AG04450 (cell line): Measurements from ENCODE around the gene MGRN1. TPM values are rescaled to one million over a fixed set of nuclear protein-coding genes. Genes with fewer than 3 reads are reported as not detected.

Experiments used
- CTCF ChIA-PET: fragments of 300-600, 350-600 bp; formaldehyde crosslinking; extraction: SDS; loops from one replicate; lab custom pipeline; 2022; ENCODE audit warnings: antibody characterized with exemption, inconsistent platforms; lab: Charles Lee
- POLR2A ChIA-PET: fragments of 350-600 bp; formaldehyde crosslinking; extraction: SDS; loops from one replicate; lab custom pipeline; 2021; ENCODE audit warnings: antibody characterized with exemption, inconsistent platforms; lab: Yijun Ruan, JAX
- DNase-seq: peaks from one replicate; pipeline ENCODE4 v3.0.0-alpha.2; 2011; ENCODE audit warnings: low read depth, low spot score
- H3K27ac ChIP-seq: one replicate; pipeline ENCODE4 v1.5.1; 2012; ENCODE audit warnings: low read depth, low read length, control low read depth
- H3K27me3 ChIP-seq: one replicate; pipeline ENCODE4 v1.6.0; 2012; ENCODE audit warnings: low read length; ENCODE audit not compliant: control insufficient read depth, insufficient read depth
- H3K4me3 ChIP-seq: 2 replicates; pipeline ENCODE4 v1.5.1; 2011; ENCODE audit warnings: mild to moderate bottlenecking, low read depth, low read length, control low read depth
- H3K9me3 ChIP-seq: 2 replicates; pipeline ENCODE4 v1.5.1; 2012; ENCODE audit warnings: low read length; ENCODE audit not compliant: control insufficient read depth, insufficient read depth
- CTCF ChIP-seq: IDR thresholded peaks from 2 replicates; pipeline ENCODE4 v1.5.1; 2011; ENCODE audit warnings: low read depth, low read length, control low read depth, inconsistent platforms
- polyA plus RNA-seq: library from polyadenylated mRNA; depleted of rRNA; stranded (reverse); fragments of >200 nt; gene quantifications from 2 replicates; pipeline ENCODE4 v1.2.3, GENCODE V29; 2011

Gene MGRN1
- polyA plus RNA-seq, 1 experiment: 3.4 TPM

GRCh38 chr16:4687946-4688673 lies 63.5 kb downstream of the MGRN1 start:
- POLR2A ChIA-PET: no interaction called here
- H3K9me3 ChIP-seq: no peaks in the 10 kb centered on the region; the same call in 1 of the 2 replicates
- TF ChIP-seq CTCF: no peak
- no peak overlapping the region for H3K4me3 ChIP-seq
- H3K27ac ChIP-seq: no peak overlapping the region
- no peaks in the 10 kb centered on the region for H3K27me3 ChIP-seq
- CTCF ChIA-PET: no interaction called here
- DNase-seq: no peak

- ChIA-PET POLR2A (no interaction called here), CTCF (no interaction called here)
- no peak overlapping the region for H3K27ac ChIP-seq
- DNase-seq: no peak
- H3K27me3 ChIP-seq: no peaks in the 10 kb centered on the region
- no peaks in the 10 kb centered on the region; the same call in 1 of the 2 replicates for H3K9me3 ChIP-seq
- no peak overlapping the region for H3K4me3 ChIP-seq
- no peak for TF ChIP-seq CTCF
Observed at GRCh38 chr16:4688674-4689045, 64.0 kb downstream of the MGRN1 start.

- Histone ChIP-seq H3K27ac (no peak overlapping the region), H3K27me3 (no peaks in the 10 kb centered on the region), H3K9me3 (no peaks in the 10 kb centered on the region; the same call in 1 of the 2 replicates), H3K4me3 (no peak overlapping the region)
- no peak for TF ChIP-seq CTCF
- no peak for DNase-seq
- POLR2A ChIA-PET: no interaction called here
- CTCF ChIA-PET: no interaction called here
Observed at GRCh38 chr16:4689091-4689671, 64.6 kb downstream of the MGRN1 start.

- POLR2A ChIA-PET: no interaction called here
- no peaks in the 10 kb centered on the region; the same call in 1 of the 2 replicates for H3K9me3 ChIP-seq
- CTCF ChIA-PET: no interaction called here
- H3K4me3 ChIP-seq: no peak overlapping the region
- TF ChIP-seq CTCF: no peak
- DNase-seq: no peak
- no peaks in the 10 kb centered on the region for H3K27me3 ChIP-seq
- no peak overlapping the region for H3K27ac ChIP-seq
Observed at GRCh38 chr16:4689864-4690704, 65.5 kb downstream of the MGRN1 start.
